NCI-H187 treated with DMSO at 0.1 percent for 48 hours (cell line): Measurements from ENCODE around the gene DCD.

ENCODE experiments used
- DNase-seq: peaks from one replicate; lab custom pipeline; 2025; lab: John Stamatoyannopoulos, UW

DCD gene

DNA sequence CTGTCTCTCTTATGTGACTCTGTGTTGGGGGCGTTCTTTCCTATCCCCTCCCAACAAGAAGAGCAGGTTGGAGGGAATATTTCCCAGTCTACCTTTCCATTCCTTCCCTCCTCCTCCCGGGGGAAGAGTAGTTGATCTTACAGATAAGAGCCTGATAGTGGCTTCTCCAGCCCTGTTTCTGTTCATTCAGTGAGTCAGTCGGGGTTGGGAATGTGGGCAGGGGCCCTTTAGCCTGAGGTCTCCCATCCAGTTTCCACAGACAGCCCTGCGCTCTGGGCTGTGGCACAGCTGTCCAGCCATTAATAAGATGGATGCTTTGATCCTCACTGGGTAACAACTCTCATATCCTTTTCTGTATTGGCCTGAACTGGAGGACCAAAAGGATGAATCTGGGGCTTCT is 41.6 kb downstream of the DCD start:
- no peak for DNase-seq

DNA sequence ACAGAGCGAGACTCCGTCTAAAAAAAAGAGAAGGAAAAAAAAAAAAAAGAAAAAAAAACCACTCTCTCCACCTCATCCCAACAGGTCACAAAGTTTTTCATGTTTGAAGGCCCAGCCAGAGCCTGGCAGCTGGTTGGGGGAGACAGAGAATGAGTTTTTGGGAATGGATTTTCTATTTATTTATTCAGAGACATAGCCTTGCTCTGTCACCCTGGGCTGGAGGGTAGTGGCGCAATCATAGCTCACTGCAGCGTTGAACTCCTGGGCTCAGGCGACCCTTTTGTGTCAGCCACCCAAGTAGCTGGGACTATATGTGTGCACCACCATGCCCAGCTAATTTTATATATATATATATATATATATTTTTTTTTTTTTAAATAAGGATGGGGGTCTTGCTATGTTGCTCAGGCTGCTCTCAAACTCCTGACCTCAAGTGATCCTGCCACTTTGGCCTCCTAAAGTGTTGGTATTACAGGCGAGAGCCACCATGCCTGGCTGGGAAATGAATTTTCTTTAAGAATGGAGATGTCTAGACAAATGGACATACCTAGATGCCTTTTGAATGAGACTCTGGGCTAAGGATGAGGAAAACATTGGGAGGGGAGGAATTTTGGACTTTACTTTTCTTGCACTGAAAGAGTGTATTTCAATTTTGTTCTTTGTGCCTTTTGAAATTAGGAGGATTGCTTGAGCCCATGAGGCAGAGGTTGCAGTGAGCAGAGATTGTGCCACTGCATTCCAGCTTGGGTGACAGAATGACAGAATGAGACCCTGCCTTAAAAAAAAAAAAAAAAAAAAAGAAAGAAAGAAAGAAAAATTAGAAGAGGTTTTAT is 42.8 kb downstream of the DCD start:
- no peak for DNase-seq

DNA sequence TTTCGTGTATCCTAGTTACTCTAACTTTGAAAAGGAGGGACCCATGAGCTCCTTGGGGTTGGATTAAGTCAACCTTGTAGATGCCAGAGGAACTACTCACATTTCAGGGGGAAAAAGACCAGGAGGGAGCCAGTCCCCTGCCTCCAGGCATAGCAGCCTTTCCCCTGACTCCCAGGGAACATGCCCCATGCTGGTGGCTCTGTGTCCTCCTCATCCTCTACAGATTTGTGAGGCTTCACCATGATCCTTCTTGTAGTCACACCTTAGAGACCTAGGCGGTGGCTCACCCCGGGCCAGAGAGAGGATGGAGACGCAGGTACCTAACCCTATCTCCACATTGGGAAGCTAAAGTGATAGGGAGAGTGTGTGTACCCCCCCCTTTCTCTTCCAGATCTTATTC is 43.7 kb downstream of the DCD start:
- no peak for DNase-seq

DNA sequence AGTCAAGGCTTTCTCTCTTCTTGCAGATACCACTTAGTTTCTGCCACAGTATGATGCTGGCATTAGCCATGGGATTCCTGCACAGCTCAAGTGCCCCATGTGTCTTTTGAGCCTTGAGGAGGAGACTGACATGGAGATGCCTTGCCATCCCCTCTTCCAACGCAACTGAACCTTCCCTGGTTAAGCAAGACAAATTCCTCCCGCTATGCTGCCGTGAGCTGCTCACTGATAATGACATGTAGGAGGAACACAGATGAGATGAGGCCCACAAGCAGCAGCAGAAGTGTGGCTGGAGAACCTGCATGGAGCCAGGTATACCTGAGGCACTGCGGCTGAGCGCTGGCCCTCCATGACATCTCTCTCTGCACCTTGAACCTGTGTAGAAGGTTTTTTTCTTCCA is 44.3 kb downstream of the DCD start:
- no peak for DNase-seq

DNA sequence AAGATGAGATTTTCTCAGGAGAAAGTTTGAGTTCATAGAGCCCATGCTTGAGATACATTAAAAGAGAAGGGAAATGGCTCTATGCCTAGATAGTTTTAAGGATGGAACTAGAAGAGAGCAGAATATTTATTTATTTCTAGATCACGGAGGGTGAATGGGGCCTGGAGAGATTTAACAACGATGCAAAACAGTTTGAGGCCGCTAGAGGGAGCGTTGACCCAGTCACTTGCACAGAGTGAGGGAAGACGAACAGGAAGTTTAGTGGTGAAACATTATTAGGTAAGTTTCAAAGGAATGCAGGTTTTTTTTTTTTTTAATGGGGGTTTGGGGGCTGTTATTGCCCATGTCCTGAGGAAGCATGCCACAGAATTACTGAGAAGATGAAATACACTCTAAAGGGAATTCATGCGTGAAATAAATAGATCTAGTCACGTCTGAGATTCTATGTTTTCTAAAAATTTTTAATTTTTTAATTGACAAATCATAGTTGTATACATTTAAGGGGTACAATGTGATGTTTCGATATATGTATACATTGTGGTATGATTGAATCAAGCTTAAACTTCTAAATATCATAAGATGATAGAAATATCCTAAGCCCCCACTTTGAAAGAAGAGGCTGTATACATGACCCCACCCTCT is 44.9 kb downstream of the DCD start:
- no peak for DNase-seq

DNA sequence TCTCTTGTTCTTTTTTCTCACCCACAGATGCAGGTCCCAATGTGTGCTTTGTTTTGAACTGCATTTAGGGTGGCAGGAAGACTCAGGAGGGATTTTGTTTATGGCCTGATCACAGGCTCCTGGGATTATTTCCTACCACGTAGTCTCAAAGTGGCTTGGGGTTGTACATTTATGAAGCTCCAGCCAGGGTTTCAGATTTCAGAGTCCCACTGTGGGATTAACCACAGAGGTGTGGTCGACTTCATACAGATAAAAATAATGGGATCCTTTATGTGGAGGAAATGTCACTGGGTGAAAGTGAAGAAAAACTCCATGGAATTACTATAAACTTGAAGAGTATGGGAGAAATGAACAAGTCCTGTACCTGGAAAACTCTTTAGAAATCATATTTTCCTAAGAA is 45.5 kb downstream of the DCD start:
- DNase-seq: no peak

DNA sequence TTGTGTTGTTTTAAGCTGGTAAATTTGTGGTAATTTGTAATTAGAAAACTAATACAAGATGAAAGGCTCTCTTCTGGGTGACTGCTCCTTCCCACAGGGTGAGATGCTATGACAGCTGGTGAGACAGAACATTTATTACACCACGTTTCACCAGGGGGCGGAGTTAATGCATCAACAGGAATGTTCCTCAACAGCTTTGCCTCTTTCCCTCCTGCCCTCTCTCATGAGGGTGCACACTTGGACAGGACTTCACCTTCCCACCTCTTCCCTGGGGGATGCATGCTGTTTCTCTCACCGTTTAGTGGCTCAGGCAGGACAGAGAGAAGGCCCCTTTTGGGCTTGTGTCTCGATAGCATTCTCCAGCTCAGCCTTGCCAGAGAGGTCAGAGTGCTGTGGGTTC is 46.3 kb downstream of the DCD start:
- DNase-seq: no peak

DNA sequence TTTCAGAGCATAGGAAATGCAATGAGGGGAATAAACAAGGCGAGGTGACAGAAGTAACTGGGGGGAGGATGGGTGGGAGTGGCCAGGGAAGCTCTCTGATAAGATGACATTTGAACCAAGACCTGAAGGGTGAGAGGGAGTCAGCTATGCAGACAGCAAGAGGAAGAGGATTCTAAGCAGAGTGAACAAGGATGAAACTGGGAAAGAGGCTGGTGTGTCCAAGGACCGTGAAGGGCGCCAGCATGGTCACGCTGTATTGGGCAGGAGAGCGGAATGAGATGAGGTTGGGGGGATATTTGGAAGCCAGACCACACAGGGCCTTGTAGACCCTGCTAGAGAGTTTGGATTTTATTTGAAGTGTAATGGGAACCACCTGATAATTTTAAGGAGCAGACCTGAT is 49.2 kb downstream of the DCD start:
- DNase-seq: no peak

DNA sequence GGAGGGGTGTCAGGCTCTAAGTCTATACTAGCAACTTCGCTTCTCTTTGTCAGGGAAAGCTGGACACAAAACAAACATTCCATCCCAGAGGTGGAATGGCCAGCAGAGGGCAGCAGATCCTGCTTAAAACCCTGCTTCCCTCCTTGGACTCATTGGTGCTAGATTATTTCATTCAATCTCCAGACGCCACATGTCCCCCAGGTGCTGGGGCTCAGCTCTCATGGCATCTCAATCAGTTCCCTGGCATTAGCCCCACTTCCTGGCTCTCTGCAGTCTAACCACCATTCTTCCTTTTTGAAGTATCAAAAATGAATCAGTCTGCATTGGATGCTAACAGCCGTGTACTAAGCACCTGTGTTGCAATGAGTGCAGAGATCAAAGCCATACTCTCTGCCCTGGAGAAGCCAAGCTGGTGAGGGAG is 51.6 kb downstream of the DCD start:
- DNase-seq: no peak

DNA sequence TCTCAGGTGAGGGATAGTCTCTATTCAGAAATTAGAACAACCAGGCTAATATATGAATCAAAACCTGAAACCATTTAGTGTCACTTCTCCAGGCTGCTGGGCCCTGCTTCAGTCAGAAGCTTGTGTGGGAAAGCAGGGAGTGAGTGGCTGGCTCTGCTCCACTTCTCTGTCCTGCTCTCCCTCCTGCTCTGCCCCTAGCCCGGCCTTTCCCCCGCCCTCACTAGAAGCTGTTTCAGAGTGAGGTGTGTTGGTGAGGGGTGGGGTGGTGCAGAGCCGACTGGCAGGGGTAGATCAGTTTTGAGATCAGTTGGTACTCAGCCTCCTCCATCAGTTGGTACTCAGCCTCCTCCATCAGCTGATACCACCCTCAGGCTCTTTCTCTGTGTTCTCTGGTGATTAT is 52.7 kb downstream of the DCD start:
- no peak for DNase-seq
